HG02642 (cell line): ENCODE measurements around the gene GAST.
"Not testable (repeated sequence)": the region's sequence is repeated elsewhere in the genome, so short reads cannot be mapped to it uniquely, and the experiment has no call there.

Source experiments
- ATAC-seq: cut with Tn5 transposase; IDR thresholded peaks from one replicate; pipeline ENCODE4 v1.9.1; 2021; ENCODE audit warnings: mild to moderate bottlenecking; ENCODE audit not compliant: unreplicated experiment, poor library complexity

Gene GAST

GRCh38 chr17:41682631-41683030 is 29.5 kb upstream of the GAST start:
- no peak for ATAC-seq

- ATAC-seq: no peak
Measured at GRCh38 chr17:41683441-41684007, 28.6 kb upstream of the GAST start.

- ATAC-seq: no peak
Measured at GRCh38 chr17:41684035-41684434, 28.1 kb upstream of the GAST start.

- ATAC-seq: not testable (repeated sequence)
Measured at GRCh38 chr17:41685753-41686152, 26.4 kb upstream of the GAST start.

GRCh38 chr17:41686281-41686680 is 25.9 kb upstream of the GAST start:
- no peak for ATAC-seq

- peak; percentile 13 for ATAC-seq
Measured at GRCh38 chr17:41687828-41688640, 24.1 kb upstream of the GAST start.

GRCh38 chr17:41688641-41689496 is 23.3 kb upstream of the GAST start, which contains the start of gene EIF1:
Gene EIF1 (plus strand): TSS chr17:41688885. CDS start chr17:41689039, 154 bp downstream.
- ATAC-seq: peak; percentile 73

- no peak for ATAC-seq
Measured at GRCh38 chr17:41689497-41690299, 22.4 kb upstream of the GAST start.

- ATAC-seq: no peak
Measured at GRCh38 chr17:41690497-41690896, 21.6 kb upstream of the GAST start.

- no peak for ATAC-seq
Measured at GRCh38 chr17:41691031-41691777, 20.9 kb upstream of the GAST start.

- no peak for ATAC-seq
Measured at GRCh38 chr17:41692722-41693521, 19.2 kb upstream of the GAST start.

GRCh38 chr17:41695134-41695661 is 16.9 kb upstream of the GAST start:
- ATAC-seq: no peak

GRCh38 chr17:41695954-41696757 is 16.0 kb upstream of the GAST start:
- ATAC-seq: no peak

GRCh38 chr17:41697122-41697962 is 14.8 kb upstream of the GAST start:
- no peak for ATAC-seq

GRCh38 chr17:41700843-41701242 is 11.3 kb upstream of the GAST start:
- ATAC-seq: not testable (repeated sequence)

- no peak for ATAC-seq
Measured at GRCh38 chr17:41702712-41703111, 9.4 kb upstream of the GAST start.
